ENCODE data around the gene GOLGA3. TPM values are rescaled to one million over a fixed set of nuclear protein-coding genes. Genes with fewer than 3 reads are reported as not detected.

The GOLGA3 gene
- total and polyA plus RNA-seq, 10 of the 15 experiments (the other 5 are each of a cell fraction or from before 2014, with no cell fraction given): 2.0 to 42.7 (median 15.2) TPM

DNA sequence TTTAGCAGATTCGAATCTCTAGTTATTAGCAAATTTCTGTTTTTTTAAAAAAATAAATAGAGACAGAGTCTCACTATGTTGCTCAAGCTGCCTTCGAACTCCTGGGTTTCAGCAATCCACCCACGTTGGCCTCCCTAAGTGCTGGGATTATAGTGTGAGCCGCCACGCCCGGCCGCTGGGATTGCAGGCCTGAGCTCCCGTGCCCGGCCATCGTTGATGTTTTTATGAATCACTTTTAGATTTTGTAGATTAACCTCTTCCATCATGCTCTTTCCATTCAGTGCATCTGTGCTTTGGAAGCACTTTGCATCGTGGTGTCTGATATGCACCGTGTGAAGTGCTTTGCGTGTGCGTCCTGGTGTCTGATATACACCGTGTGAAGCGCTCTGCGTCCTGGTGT, 97.1 kb downstream of the GOLGA3 start (continued):
- TF ChIP-seq, protein P1, sequence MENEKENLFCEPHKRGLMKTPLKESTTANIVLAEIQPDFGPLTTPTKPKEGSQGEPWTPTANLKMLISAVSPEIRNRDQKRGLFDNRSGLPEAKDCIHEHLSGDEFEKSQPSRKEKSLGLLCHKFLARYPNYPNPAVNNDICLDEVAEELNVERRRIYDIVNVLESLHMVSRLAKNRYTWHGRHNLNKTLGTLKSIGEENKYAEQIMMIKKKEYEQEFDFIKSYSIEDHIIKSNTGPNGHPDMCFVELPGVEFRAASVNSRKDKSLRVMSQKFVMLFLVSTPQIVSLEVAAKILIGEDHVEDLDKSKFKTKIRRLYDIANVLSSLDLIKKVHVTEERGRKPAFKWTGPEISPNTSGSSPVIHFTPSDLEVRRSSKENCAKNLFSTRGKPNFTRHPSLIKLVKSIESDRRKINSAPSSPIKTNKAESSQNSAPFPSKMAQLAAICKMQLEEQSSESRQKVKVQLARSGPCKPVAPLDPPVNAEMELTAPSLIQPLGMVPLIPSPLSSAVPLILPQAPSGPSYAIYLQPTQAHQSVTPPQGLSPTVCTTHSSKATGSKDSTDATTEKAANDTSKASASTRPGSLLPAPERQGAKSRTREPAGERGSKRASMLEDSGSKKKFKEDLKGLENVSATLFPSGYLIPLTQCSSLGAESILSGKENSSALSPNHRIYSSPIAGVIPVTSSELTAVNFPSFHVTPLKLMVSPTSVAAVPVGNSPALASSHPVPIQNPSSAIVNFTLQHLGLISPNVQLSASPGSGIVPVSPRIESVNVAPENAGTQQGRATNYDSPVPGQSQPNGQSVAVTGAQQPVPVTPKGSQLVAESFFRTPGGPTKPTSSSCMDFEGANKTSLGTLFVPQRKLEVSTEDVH (IDR thresholded peaks at IDR 0.05; ENCODE audit: low read depth, partially characterized antibody): no peak
- TF ChIP-seq JUNB (IDR thresholded peaks at IDR 0.05): no peak
- no peak for TF ChIP-seq PAX8 (IDR thresholded peaks at IDR 0.05)
- TF ChIP-seq, protein P2, sequence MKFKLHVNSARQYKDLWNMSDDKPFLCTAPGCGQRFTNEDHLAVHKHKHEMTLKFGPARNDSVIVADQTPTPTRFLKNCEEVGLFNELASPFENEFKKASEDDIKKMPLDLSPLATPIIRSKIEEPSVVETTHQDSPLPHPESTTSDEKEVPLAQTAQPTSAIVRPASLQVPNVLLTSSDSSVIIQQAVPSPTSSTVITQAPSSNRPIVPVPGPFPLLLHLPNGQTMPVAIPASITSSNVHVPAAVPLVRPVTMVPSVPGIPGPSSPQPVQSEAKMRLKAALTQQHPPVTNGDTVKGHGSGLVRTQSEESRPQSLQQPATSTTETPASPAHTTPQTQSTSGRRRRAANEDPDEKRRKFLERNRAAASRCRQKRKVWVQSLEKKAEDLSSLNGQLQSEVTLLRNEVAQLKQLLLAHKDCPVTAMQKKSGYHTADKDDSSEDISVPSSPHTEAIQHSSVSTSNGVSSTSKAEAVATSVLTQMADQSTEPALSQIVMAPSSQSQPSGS (IDR thresholded peaks at IDR 0.05; ENCODE audit: low read length): no peak
- no peak for TF ChIP-seq TBL1XR1 (IDR thresholded peaks at IDR 0.05; ENCODE audit: low read depth, low read length)
- no peak for TF ChIP-seq POU2F2 (IDR thresholded peaks at IDR 0.05; ENCODE audit: borderline replicate concordance, low read depth, low read length)
- no peak for TF ChIP-seq ATF7 (IDR thresholded peaks at IDR 0.05; ENCODE audit: low read depth)
- TF ChIP-seq, protein P3, sequence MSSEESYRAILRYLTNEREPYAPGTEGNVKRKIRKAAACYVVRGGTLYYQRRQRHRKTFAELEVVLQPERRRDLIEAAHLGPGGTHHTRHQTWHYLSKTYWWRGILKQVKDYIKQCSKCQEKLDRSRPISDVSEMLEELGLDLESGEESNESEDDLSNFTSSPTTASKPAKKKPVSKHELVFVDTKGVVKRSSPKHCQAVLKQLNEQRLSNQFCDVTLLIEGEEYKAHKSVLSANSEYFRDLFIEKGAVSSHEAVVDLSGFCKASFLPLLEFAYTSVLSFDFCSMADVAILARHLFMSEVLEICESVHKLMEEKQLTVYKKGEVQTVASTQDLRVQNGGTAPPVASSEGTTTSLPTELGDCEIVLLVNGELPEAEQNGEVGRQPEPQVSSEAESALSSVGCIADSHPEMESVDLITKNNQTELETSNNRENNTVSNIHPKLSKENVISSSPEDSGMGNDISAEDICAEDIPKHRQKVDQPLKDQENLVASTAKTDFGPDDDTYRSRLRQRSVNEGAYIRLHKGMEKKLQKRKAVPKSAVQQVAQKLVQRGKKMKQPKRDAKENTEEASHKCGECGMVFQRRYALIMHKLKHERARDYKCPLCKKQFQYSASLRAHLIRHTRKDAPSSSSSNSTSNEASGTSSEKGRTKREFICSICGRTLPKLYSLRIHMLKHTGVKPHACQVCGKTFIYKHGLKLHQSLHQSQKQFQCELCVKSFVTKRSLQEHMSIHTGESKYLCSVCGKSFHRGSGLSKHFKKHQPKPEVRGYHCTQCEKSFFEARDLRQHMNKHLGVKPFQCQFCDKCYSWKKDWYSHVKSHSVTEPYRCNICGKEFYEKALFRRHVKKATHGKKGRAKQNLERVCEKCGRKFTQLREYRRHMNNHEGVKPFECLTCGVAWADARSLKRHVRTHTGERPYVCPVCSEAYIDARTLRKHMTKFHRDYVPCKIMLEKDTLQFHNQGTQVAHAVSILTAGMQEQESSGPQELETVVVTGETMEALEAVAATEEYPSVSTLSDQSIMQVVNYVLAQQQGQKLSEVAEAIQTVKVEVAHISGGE (CRISPR knock-in tag; IDR thresholded peaks at IDR 0.05): no peak
- TF ChIP-seq KAT2A (conservative IDR thresholded peaks at IDR 0.05; ENCODE audit: control insufficient read depth, low read depth, low read length): no peak
- TF ChIP-seq, protein P4, sequence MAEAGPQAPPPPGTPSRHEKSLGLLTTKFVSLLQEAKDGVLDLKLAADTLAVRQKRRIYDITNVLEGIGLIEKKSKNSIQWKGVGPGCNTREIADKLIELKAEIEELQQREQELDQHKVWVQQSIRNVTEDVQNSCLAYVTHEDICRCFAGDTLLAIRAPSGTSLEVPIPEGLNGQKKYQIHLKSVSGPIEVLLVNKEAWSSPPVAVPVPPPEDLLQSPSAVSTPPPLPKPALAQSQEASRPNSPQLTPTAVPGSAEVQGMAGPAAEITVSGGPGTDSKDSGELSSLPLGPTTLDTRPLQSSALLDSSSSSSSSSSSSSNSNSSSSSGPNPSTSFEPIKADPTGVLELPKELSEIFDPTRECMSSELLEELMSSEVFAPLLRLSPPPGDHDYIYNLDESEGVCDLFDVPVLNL (IDR thresholded peaks at IDR 0.05; ENCODE audit: low read depth, low read length): no peak

Data from GM12878 (cell line).